Naive thymus-derived CD8-positive, alpha-beta T cell (primary cell): ENCODE results near the gene TMEM86A. TPM values are rescaled to one million over a fixed set of nuclear protein-coding genes. Genes with fewer than 3 reads are reported as not detected.

Source experiments
- ATAC-seq, 2 donors: fragments of 150-1000 bp; cut with Tn5 transposase in 1 of 2; sonication (Bioruptor Pico), chemical (Tn5 transposase) in 1 of 2; 1 replicate in 1 of 2; 2 replicates in 1 of 2; pipeline ENCODE4 v1.10.0; 2021; ENCODE audit warnings: mild to moderate bottlenecking in 2 of 2, moderate library complexity in 2 of 2
- POLR2A ChIA-PET: fragments of 350-600 bp; sonication (Branson Sonifier 250); formaldehyde crosslinking; loops from one replicate; lab custom pipeline; 2021; ENCODE audit warnings: antibody characterized with exemption; lab: Charles Lee
- DNase-seq, 10 donors: peaks; one replicate each; pipeline versions ENCODE4 v3.0.0 to v3.0.0-alpha.2; 2020 to 2022
- H3K27ac Mint-ChIP-seq, 10 donors: one replicate each; pipeline ENCODE4 v1.8.0; 2020 to 2022; ENCODE audit warnings: mild to moderate bottlenecking in 10 of 10, mixed read lengths in 10 of 10, moderate library complexity in 4 of 10, inconsistent platforms in 1 of 10
- H3K27me3 Mint-ChIP-seq, 5 donors: one replicate each; pipeline ENCODE4 v1.8.0; 2021 to 2022; ENCODE audit warnings: mixed read lengths in 5 of 5
- H3K36me3 Mint-ChIP-seq, 3 donors: one replicate each; pipeline ENCODE4 v1.8.0; 2020 to 2022; ENCODE audit warnings: mixed read lengths in 3 of 3, mild to moderate bottlenecking in 2 of 3, inconsistent platforms in 1 of 3
- H3K4me1 Mint-ChIP-seq, 4 donors: one replicate each; pipeline ENCODE4 v1.8.0; 2021 to 2022; ENCODE audit warnings: mixed read lengths in 4 of 4
- H3K4me3 Mint-ChIP-seq, 10 donors: one replicate each; pipeline ENCODE4 v1.8.0; 2020 to 2022; ENCODE audit warnings: mild to moderate bottlenecking in 10 of 10, mixed read lengths in 10 of 10, moderate library complexity in 6 of 10, inconsistent platforms in 1 of 10
- H3K9me3 Mint-ChIP-seq, 9 donors: one replicate each; pipeline ENCODE4 v1.8.0; 2020 to 2022; ENCODE audit warnings: mixed read lengths in 9 of 9, mild to moderate bottlenecking in 3 of 9, inconsistent platforms in 1 of 9, moderate library complexity in 1 of 9
- polyA plus RNA-seq, 3 donors: library from polyadenylated mRNA; unstranded; fragments of 300-500 nt; fragmentation: Illumina TruSeq; gene quantifications; one replicate each; pipeline ENCODE4 v1.2.3, GENCODE V29; 2021
- total RNA-seq, 8 experiments: library from RNA in 2 of 8; stranded (reverse) in 2 of 8; gene quantifications; one replicate each; pipeline ENCODE4 v1.2.3 and lab custom pipeline; 2021 to 2026

Gene TMEM86A
- total and polyA plus RNA-seq, 5 experiments from 2014 or later: 0.43 to 6.7 (median 1.9) TPM

GRCh38 chr11:18749681-18750319 is 51.2 kb downstream of the TMEM86A start:
- POLR2A ChIA-PET: no interaction called here
- Mint-ChIP-seq H3K4me1 (peaks cover 0 to 1% (median 0%) of the 10 kb centered on the region in 4 donors), H3K9me3 (no peaks in the 10 kb centered on the region), H3K36me3 (no peaks in the 10 kb centered on the region), H3K27me3 (peaks cover 5 to 25% (median 8%) of the 10 kb centered on the region in 5 donors), H3K4me3 (no peak overlapping the region), H3K27ac (no peak overlapping the region)
- ATAC-seq (no peak), DNase-seq (peak in 1 of 10 donors; percentile 24)

- POLR2A ChIA-PET: no interaction called here
- Mint-ChIP-seq H3K4me3 (no peak overlapping the region), H3K9me3 (no peaks in the 10 kb centered on the region), H3K27me3 (peaks cover 5 to 25% (median 8%) of the 10 kb centered on the region in 5 donors), H3K36me3 (no peaks in the 10 kb centered on the region), H3K4me1 (peaks cover 0 to 1% (median 0%) of the 10 kb centered on the region in 4 donors), H3K27ac (no peak overlapping the region)
- ATAC-seq (no peak), DNase-seq (peak in 1 of 10 donors; percentile 16)
Measured at GRCh38 chr11:18750944-18751343, 52.4 kb downstream of the TMEM86A start.

- Mint-ChIP-seq H3K36me3 (no peaks in the 10 kb centered on the region), H3K27me3 (peaks cover 5 to 23% (median 6%) of the 10 kb centered on the region in 5 donors), H3K4me1 (peaks cover 0 to 1% (median 0%) of the 10 kb centered on the region in 4 donors), H3K27ac (no peak overlapping the region), H3K4me3 (no peak overlapping the region), H3K9me3 (no peaks in the 10 kb centered on the region)
- ATAC-seq (no peak), DNase-seq (peak in 1 of 10 donors; percentile 14)
- POLR2A ChIA-PET: no interaction called here
Measured at GRCh38 chr11:18752502-18752901, 53.9 kb downstream of the TMEM86A start.

- Mint-ChIP-seq H3K27me3 (peaks cover 5 to 23% (median 6%) of the 10 kb centered on the region in 5 donors), H3K4me3 (no peak overlapping the region), H3K4me1 (peaks cover 0 to 3% (median 0%) of the 10 kb centered on the region in 4 donors), H3K27ac (no peak overlapping the region), H3K9me3 (no peaks in the 10 kb centered on the region), H3K36me3 (no peaks in the 10 kb centered on the region)
- DNase-seq (peak in 1 of 10 donors; percentile 21), ATAC-seq (no peak)
- POLR2A ChIA-PET: interaction anchor here (0.6 kb wide), 1 partner anchor 224 kb away, joined by 4 read pairs; no protein-coding TSS in a partner anchor
Measured at GRCh38 chr11:18754308-18754707, 55.7 kb downstream of the TMEM86A start.

Other genes starting within 250 kb of the TMEM86A start
- gene LDHAL6A, start 242.9 kb upstream of the TMEM86A start, total RNA-seq: under 1 TPM in 1 of 2 experiments, not detected in 1; 0.14 TPM
- under 1 TPM in 1 of 3 donors, not detected in 2; 0.09 TPM for gene LDHAL6A, start 242.9 kb upstream of the TMEM86A start, polyA plus RNA-seq
- gene TSG101, start 171.8 kb upstream of the TMEM86A start, total RNA-seq: 10 to 100 TPM; 42.5 to 45.7 TPM
- gene TSG101, start 171.8 kb upstream of the TMEM86A start, polyA plus RNA-seq: 10 to 100 TPM; 31.8 to 58.7 (median 35.8) TPM
- gene UEVLD, start 110.0 kb upstream of the TMEM86A start, total RNA-seq: 10 to 100 TPM in 1 of 2 experiments, 1 to 10 TPM in 1; 6.0 to 10.5 TPM
- 1 to 10 TPM; 5.5 to 8.9 (median 6.1) TPM for gene UEVLD, start 110.0 kb upstream of the TMEM86A start, polyA plus RNA-seq
- under 1 TPM in 1 of 2 experiments, not detected in 1; 0.47 TPM for gene MISFA, start 99.0 kb upstream of the TMEM86A start, total RNA-seq
- gene MISFA, start 99.0 kb upstream of the TMEM86A start, polyA plus RNA-seq: under 1 TPM in 1 of 3 donors, not detected in 2; 0.96 TPM
- 10 to 100 TPM; 17.0 to 20.1 TPM for gene SPTY2D1, start 64.4 kb upstream of the TMEM86A start, total RNA-seq
- 10 to 100 TPM in 1 of 3 donors, 1 to 10 TPM in 2; 4.7 to 11.0 (median 7.3) TPM for gene SPTY2D1, start 64.4 kb upstream of the TMEM86A start, polyA plus RNA-seq
- gene IGSF22, start 27.4 kb downstream of the TMEM86A start, total RNA-seq: 1 to 10 TPM; 4.1 to 5.4 TPM
- gene IGSF22, start 27.4 kb downstream of the TMEM86A start, polyA plus RNA-seq: 1 to 10 TPM; 2.3 to 5.3 (median 4.6) TPM
- gene PTPN5, start 93.0 kb downstream of the TMEM86A start, total RNA-seq: not detected
- gene PTPN5, start 93.0 kb downstream of the TMEM86A start, polyA plus RNA-seq: not detected
- not detected for gene MRGPRX1, start 240.6 kb downstream of the TMEM86A start, total RNA-seq
- gene MRGPRX1, start 240.6 kb downstream of the TMEM86A start, polyA plus RNA-seq: not detected